HuH-7 (cell line): ENCODE results near the gene ZEB2.

Experiments used
- DNase-seq: peaks from one replicate; pipeline ENCODE4 v3.0.0; 2011; ENCODE audit warnings: low spot score

The ZEB2 gene

GRCh38 chr2:144351687-144352086 is 168.2 kb downstream of the ZEB2 start:
- no peak for DNase-seq

DNA sequence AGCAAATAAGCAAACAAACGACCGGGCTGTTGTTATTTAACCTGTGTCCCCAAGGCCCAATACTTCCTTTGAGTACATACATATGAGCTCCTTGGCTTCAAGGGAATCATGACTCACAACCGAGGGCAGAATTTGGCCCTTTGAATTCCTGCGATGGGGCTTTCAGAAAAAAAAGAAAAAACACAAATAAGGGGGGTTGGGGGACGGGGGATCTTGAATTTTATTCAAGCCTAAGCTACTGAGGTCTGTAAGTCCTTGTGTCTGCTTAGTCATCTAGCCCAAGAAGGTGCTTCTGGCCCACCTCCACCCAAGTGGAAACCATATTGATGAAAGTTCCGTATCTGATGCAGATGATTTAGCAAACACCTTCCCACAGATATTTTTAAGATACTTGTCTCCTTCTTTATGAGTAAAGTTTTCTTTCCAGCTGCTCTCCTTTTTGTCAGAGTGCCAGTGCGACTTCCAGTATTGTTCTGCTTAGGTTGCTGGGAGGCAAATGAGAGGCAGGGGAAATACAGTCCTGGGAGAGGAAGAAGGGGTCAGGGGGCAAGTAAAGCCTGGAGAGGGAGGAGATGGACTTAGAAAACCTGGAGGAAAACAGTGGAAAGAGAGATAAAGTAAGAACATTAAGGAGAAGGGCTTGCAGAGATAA is 169.6 kb downstream of the ZEB2 start:
- DNase-seq = no peak

GRCh38 chr2:144349674-144350073 is 170.2 kb downstream of the ZEB2 start:
- no peak for DNase-seq

DNA sequence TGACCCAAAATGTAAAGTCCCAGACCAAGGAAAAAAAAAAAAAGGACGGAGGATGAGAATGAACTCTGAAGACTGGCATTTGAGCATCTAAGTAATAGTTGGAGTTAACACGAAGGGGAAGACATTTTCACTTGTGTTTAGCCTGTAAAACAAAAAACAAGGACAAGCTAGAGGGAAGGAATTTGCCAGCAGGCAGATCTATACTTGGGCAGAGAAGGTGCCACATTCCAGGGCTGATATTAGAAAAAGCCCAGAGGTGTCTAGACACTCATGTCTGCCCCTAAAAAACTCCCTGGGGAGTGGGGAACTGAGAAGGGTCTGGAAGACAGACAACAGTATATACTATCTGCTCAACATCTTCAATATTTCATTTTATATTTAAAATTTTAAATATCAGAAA is 171.1 kb downstream of the ZEB2 start:
- DNase-seq = no peak

DNA sequence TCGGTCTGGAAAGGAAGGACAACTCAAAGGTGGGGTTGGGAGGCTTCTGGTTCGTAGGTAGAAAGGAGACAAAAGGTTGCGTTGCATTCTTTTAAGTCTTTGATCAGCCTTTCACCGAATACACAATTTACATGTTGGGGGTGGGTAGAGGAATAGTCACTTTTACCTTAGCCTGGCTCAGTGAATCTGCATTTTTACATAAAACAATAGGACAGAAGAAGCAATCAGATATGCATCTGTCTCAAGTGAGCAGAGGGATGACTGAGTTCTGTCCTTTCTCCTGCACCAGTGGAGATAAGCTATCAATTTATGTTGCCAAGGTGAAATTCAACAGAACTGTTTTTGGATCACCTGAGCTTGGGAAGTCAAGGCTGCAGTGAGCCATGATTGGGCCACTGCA is 173.7 kb downstream of the ZEB2 start:
- no peak for DNase-seq

GRCh38 chr2:144343145-144343544 is 176.8 kb downstream of the ZEB2 start:
- no peak for DNase-seq

DNA sequence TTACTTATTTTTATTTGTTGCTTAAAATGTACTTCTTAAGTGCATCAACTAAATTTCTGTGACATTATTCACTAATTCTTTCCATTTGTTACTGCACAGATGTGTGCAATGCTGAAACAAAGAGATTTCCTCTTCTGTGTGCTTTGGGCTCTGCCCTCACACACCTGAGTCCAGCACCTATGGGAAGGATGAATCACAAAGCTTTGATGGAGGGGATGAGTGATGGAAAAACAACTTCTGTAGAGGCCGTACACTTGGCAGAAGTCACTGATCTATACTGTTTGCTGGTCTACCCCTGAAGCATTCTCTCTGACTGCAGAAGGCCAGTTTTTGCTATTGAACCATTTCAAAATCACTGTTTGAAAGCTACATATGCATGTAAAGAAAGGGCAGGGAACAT is 178.4 kb downstream of the ZEB2 start:
- DNase-seq = no peak

DNA sequence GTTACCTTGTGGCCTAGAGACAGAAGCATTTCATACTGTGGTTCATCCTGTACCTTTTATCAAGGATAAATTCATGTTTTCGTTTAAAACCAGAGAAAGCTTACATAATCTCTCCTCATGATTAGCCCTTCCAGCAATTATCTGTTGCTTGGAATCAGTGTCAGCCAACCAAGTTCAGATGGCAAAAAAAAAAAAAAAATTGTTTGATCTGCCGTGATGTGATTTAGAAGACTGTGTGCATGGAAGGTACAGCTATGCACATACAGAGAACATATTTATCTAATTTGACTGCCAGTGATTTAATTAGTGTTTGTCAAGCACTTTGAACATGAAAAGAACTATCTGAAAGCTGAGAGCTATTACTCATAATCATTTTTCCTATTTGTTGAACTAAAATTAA is 180.9 kb downstream of the ZEB2 start:
- no peak for DNase-seq

DNA sequence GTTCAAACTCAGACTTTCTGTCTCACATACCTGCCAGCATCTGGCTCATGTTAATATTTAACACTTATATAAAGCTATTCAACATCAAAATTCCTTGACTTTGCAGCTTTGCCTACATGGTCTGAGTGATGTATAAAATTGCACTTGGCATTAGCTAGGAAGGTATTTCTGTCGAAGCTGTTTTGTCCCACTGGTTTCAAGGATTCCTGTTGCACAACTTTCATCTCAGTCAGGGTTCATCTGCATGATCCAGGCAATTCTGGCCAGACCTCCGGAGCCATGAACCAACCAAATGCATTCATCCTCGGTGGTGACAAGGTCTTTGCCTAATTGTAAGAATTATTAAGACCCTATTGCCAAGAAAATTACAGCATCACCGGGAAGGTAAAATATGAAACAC is 185.4 kb downstream of the ZEB2 start:
- no peak for DNase-seq
